WI38 (cell line): ENCODE measurements around the gene PASK.

Source experiments
- H3K4me3 ChIP-seq: 2 replicates; pipeline ENCODE4 v1.5.1; 2011; ENCODE audit warnings: low read depth, mild to moderate bottlenecking, control low read depth, low read length
- TF ChIP-seq, protein P1 (sequence below): IDR thresholded peaks from 2 replicates; pipeline ENCODE4 v1.5.1; 2012; ENCODE audit warnings: low read depth, mild to moderate bottlenecking, control low read depth, low read length

The PASK gene

DNA sequence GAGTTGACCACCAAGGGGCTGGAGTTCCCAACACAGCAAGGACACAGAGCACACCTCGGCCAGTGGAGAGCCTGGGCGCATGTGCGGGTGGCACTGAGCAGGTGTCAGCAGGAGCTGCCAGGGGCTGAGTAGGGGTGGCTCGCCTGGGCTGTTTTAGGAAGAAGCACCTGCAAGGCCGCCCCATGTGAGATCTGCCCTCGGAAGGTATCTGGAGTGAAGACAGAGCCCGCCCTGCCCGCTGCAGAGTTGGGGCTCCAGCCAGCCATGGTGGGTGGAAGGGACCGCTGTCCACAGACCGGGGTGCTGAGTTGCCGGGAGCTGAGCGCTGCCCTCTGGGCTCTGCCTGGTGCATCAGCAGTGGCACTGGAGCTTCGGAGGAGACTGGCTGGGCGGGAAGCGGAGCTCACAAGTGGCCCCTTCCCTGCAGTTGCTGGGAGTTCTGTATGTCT lies 82.4 kb downstream of the PASK start:
- TF ChIP-seq, protein P1, sequence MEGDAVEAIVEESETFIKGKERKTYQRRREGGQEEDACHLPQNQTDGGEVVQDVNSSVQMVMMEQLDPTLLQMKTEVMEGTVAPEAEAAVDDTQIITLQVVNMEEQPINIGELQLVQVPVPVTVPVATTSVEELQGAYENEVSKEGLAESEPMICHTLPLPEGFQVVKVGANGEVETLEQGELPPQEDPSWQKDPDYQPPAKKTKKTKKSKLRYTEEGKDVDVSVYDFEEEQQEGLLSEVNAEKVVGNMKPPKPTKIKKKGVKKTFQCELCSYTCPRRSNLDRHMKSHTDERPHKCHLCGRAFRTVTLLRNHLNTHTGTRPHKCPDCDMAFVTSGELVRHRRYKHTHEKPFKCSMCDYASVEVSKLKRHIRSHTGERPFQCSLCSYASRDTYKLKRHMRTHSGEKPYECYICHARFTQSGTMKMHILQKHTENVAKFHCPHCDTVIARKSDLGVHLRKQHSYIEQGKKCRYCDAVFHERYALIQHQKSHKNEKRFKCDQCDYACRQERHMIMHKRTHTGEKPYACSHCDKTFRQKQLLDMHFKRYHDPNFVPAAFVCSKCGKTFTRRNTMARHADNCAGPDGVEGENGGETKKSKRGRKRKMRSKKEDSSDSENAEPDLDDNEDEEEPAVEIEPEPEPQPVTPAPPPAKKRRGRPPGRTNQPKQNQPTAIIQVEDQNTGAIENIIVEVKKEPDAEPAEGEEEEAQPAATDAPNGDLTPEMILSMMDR, result no peak
- H3K4me3 ChIP-seq, result no peak overlapping the region

DNA sequence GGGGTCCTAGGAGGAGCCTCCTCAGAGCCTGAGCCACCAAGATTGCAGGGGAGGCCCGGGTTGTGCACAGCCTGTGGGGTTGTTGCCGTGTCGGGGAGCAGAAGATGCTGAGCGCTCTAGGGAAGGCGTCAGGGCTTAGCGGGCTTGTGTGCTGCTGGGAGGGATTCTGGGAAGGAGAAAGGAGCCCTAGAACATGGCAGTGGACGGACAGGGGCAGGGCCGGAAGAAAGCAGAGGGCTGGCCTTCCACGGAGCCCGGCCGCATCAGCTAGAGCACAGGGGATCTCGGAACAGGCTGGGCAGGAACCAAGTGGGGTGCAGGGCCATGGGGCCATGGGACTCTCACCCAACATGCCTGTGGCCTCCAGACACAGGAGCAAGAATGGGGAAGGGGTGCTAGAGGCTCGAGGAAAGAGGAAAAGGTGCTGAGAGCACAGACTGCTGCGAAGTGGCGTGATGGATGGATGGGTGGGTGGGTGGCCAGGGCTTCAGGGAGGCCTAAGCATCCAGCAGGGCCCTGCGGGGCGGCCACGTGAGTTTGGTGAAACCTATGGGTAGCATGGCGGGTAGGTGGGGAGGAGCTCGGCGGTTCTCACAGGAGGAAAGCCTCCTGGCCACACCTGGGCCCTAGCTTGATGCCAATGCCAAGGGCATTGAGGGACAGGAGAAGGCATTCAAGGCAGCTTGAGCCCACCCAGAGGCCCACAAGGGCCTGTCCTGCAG lies 82.9 kb downstream of the PASK start:
- H3K4me3 ChIP-seq, result no peak overlapping the region
- TF ChIP-seq, protein P1, result no peak

DNA sequence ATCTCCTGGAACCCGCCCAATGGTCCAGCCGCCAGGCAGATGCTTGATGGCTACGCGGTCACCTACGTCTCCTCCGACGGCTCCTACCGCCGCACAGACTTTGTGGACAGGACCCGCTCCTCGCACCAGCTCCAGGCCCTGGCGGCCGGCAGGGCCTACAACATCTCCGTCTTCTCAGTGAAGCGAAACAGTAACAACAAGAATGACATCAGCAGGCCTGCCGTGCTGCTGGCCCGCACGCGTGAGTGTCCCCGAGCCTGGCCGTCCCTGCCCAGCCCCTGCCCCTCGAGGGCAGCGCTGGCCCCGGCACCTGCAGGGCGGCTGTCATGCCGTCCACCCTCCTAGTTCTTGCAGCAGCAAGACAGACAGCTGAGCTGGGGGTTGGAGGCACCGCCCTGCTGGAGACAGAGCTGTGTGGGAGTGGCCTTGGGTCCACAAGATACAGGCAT lies 83.9 kb downstream of the PASK start:
- TF ChIP-seq, protein P1, result no peak
- no peak overlapping the region for H3K4me3 ChIP-seq

DNA sequence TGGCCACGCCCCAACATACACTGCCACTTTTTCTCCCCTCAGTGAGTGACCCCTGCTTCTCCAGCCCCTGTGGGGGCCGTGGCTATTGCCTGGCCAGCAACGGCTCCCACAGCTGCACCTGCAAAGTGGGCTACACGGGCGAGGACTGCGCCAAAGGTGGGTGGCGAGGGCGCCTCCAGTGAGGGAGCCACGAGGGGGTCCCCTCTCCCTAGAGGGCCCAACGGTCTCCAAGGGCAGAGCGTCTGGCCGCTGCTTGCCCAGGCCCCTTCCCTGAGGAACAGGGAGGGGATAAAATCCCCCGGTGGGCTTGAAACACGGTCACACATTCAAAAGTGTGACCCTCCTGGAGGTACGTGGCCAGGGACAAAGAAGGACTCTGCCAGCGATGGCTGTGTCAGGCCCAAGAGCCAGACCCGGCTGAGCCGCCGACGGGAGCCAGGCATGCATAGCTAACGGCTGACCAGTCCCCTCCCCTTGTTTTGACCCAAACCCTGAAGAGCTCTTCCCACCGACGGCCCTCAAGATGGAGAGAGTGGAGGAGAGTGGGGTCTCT lies 84.4 kb downstream of the PASK start:
- TF ChIP-seq, protein P1, result no peak
- H3K4me3 ChIP-seq, result no peak overlapping the region

DNA sequence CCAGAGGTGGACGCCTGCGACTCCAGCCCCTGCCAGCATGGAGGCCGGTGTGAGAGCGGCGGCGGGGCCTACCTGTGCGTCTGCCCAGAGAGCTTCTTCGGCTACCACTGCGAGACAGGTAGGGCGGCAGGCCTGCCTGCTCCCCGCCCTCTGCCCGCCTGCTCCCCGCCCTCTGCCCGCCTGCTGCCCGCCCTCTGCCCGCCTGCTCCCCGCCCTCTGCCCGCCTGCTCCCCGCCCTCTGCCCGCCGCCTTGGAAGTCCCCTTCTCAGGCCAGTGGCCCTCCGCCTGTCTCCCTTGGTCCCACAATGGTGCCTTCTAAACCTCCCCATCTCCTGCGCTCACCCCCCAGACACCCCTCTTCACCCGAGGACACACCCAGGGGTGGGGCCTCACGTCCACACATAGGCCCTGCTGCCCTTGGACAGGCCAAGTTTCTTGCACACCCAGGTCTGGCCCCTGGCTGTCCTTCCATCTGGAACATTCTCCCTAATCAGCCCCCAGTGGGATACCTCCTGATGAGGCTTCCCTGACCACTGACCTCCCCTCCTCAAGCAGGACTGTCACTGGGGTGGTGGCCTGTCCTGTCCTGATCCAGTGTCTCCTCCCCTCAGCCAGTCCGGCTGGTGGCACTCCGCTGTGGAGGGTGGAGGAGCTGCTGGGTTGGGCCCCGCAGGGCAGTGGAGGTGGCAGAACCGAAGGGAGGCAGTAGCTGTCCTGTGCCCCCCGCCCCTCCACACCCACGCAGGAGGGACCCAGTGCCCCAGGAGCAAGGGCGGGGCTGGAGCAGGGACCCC lies 85.1 kb downstream of the PASK start:
- H3K4me3 ChIP-seq, result no peak overlapping the region
- TF ChIP-seq, protein P1, result no peak

DNA sequence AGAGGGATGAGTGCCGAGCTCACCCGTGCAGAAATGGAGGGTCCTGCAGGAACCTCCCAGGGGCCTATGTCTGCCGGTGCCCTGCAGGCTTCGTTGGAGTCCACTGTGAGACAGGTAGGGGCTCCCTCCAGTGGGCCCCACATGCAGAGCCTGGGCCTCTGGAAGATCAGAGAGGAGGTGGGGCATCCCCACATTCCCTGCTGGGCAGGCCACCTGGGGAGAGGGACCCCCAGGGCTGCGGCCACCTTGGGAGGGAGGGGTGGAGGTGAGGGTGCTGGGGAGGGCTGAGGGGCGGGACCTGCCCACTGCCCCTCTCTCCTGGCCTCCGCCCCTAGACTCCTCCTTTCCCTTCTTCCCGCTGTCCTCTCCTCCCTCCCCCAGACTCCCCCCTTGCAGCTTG lies 85.7 kb downstream of the PASK start:
- TF ChIP-seq, protein P1, result no peak
- H3K4me3 ChIP-seq, result no peak overlapping the region
